GM23248 (cell line): ENCODE measurements around the gene HBP1.

Source experiments
- EZH2 ChIP-seq: fragments of 200-600 bp; sonication (generic); IDR thresholded peaks from 2 replicates; pipeline ENCODE4 v1.6.1; 2018; ENCODE audit warnings: antibody characterized with exemption, mild to moderate bottlenecking; ENCODE audit not compliant: insufficient read depth, poor library complexity, severe bottlenecking
- EZH2phosphoT487 ChIP-seq: fragments of 200-600 bp; sonication (generic); IDR thresholded peaks from 2 replicates; pipeline ENCODE4 v1.6.1; 2018; ENCODE audit warnings: antibody characterized with exemption, moderate library complexity, mild to moderate bottlenecking, low read depth; ENCODE audit not compliant: insufficient read depth

GRCh38 chr7:107219563-107220244, 50.9 kb downstream of the HBP1 start:
- TF ChIP-seq EZH2 (no peak), EZH2phosphoT487 (no peak)
